ENCODE data around the gene OR10K2. TPM values are rescaled to one million over a fixed set of nuclear protein-coding genes. Genes with fewer than 3 reads are reported as not detected.
"Not testable (repeated sequence)": the region's sequence is repeated elsewhere in the genome, so short reads cannot be mapped to it uniquely, and the experiment has no call there.

OR10K2 gene
- not detected for total RNA-seq
- long read RNA-seq, result 0 reads

- no peak for ATAC-seq
- intact Hi-C loops (cut with micrococcal nuclease), result no loop called here
- no peak for DNase-seq
Observed at GRCh38 chr1:158426137-158426536, at the start of gene OR10K2. OR10K2 (minus strand) TSS chr1:158426237; CDS start chr1:158420866, 5,371 bp downstream.

- DNase-seq (no peak), ATAC-seq (no peak)
- intact Hi-C loops (cut with micrococcal nuclease), result no loop called here
Observed at GRCh38 chr1:158471920-158472319, 45.9 kb upstream of the OR10K2 start, which contains the start of gene OR10R2. OR10R2 (plus strand) TSS chr1:158472220; CDS start chr1:158472326, 106 bp downstream.

GRCh38 chr1:158461534-158461933 lies 35.5 kb upstream of the OR10K2 start, which contains the start of gene OR10K1:
OR10K1 (plus strand) TSS chr1:158461834; CDS start chr1:158465562, 3,728 bp downstream.
- no peak for DNase-seq
- intact Hi-C loops (cut with micrococcal nuclease), result no loop called here
- no peak for ATAC-seq

- DNase-seq (no peak), ATAC-seq (no peak)
- intact Hi-C loops (cut with micrococcal nuclease), result no loop called here
Observed at GRCh38 chr1:158458263-158458662, 32.2 kb upstream of the OR10K2 start.

GRCh38 chr1:158457246-158457645 lies 31.2 kb upstream of the OR10K2 start:
- DNase-seq (no peak), ATAC-seq (no peak)
- intact Hi-C loops (cut with micrococcal nuclease), result no loop called here

GRCh38 chr1:158454537-158454936 lies 28.5 kb upstream of the OR10K2 start:
- ATAC-seq (no peak), DNase-seq (no peak)
- intact Hi-C loops (cut with micrococcal nuclease), result no loop called here

GRCh38 chr1:158445376-158445775 lies 19.3 kb upstream of the OR10K2 start:
- DNase-seq (no peak), ATAC-seq (no peak)
- intact Hi-C loops (cut with micrococcal nuclease), result no loop called here

GRCh38 chr1:158434741-158435140 lies 8.7 kb upstream of the OR10K2 start:
- intact Hi-C loops (cut with micrococcal nuclease), result no loop called here
- ATAC-seq, result no peak
- DNase-seq, result no peak

- ATAC-seq; intact Hi-C loops (cut with micrococcal nuclease); DNase-seq: not testable (repeated sequence)
Observed at GRCh38 chr1:158430163-158430562, 4.1 kb upstream of the OR10K2 start.

GRCh38 chr1:158425027-158425426 lies 1.0 kb downstream of the OR10K2 start:
- intact Hi-C loops (cut with micrococcal nuclease), result no loop called here
- DNase-seq, result no peak

GRCh38 chr1:158422212-158422611 lies 3.8 kb downstream of the OR10K2 start:
- intact Hi-C loops (cut with micrococcal nuclease), result no loop called here
- no peak for ATAC-seq
- DNase-seq, result no peak

More at GRCh38 chr1:158425027-158425426, 1.0 kb downstream of the OR10K2 start:
- ATAC-seq, result no peak

- DNase-seq, result no peak
- intact Hi-C loops (cut with micrococcal nuclease), result no loop called here
Observed at GRCh38 chr1:158417586-158417985, 8.5 kb downstream of the OR10K2 start.

GRCh38 chr1:158414651-158415345 lies 11.2 kb downstream of the OR10K2 start:
- DNase-seq, result no peak
- ATAC-seq, result no peak
- intact Hi-C loops (cut with micrococcal nuclease), result no loop called here

More at GRCh38 chr1:158417586-158417985, 8.5 kb downstream of the OR10K2 start:
- no peak for ATAC-seq

GRCh38 chr1:158407092-158407491 lies 18.9 kb downstream of the OR10K2 start:
- intact Hi-C loops (cut with micrococcal nuclease), result no loop called here
- DNase-seq, result no peak
- ATAC-seq, result no peak

GRCh38 chr1:158400871-158401270 lies 25.2 kb downstream of the OR10K2 start:
- ATAC-seq (no peak), DNase-seq (no peak)
- intact Hi-C loops (cut with micrococcal nuclease), result no loop called here

GRCh38 chr1:158398818-158399514 lies 27.1 kb downstream of the OR10K2 start, which contains the start of gene OR10T2:
OR10T2 (minus strand) TSS chr1:158399466; CDS start chr1:158399466, 0 bp downstream.
- no peak for ATAC-seq
- DNase-seq, result no peak
- intact Hi-C loops (cut with micrococcal nuclease), result no loop called here

GRCh38 chr1:158396646-158397045 lies 29.4 kb downstream of the OR10K2 start:
- ATAC-seq, result no peak
- intact Hi-C loops (cut with micrococcal nuclease), result no loop called here
- no peak for DNase-seq

- ATAC-seq, result no peak
Observed at GRCh38 chr1:158393476-158393875, 32.6 kb downstream of the OR10K2 start.

GRCh38 chr1:158391099-158391498 lies 34.9 kb downstream of the OR10K2 start:
- ATAC-seq, result no peak
- no peak for DNase-seq
- intact Hi-C loops (cut with micrococcal nuclease), result no loop called here

More at GRCh38 chr1:158393476-158393875, 32.6 kb downstream of the OR10K2 start:
- intact Hi-C loops (cut with micrococcal nuclease), result no loop called here
- DNase-seq, result no peak

- DNase-seq (no peak), ATAC-seq (no peak)
- intact Hi-C loops (cut with micrococcal nuclease), result no loop called here
Observed at GRCh38 chr1:158390331-158390730, 35.7 kb downstream of the OR10K2 start.
